Activated gamma-delta T cell treated with Interleukin-2 at 50 U/mL for 16 hours (primary cell): ENCODE results near the gene ADAM33.

ENCODE experiments used
- DNase-seq: peaks from one replicate; pipeline ENCODE4 v3.0.0-alpha.2; 2020

ADAM33 gene

GRCh38 chr20:3686867-3687321, 5.1 kb upstream of the ADAM33 start:
- no peak for DNase-seq

GRCh38 chr20:3686421-3686820, 4.6 kb upstream of the ADAM33 start:
- no peak for DNase-seq

GRCh38 chr20:3685341-3685740, 3.5 kb upstream of the ADAM33 start:
- no peak for DNase-seq

- DNase-seq, result no peak
These were observed 369 bp downstream of the ADAM33 start for GRCh38 chr20:3681352-3681930.

- DNase-seq, result no peak
These were observed 984 bp downstream of the ADAM33 start for GRCh38 chr20:3680701-3681351.

GRCh38 chr20:3679749-3680700, 1.8 kb downstream of the ADAM33 start:
- DNase-seq, result no peak

GRCh38 chr20:3678856-3679720, 2.7 kb downstream of the ADAM33 start:
- no peak for DNase-seq

GRCh38 chr20:3678198-3678597, 3.6 kb downstream of the ADAM33 start:
- no peak for DNase-seq

- no peak for DNase-seq
These were observed 4.1 kb downstream of the ADAM33 start for GRCh38 chr20:3677733-3678132.

GRCh38 chr20:3674995-3675900, 6.6 kb downstream of the ADAM33 start:
- no peak for DNase-seq

- no peak for DNase-seq
These were observed 7.4 kb downstream of the ADAM33 start for GRCh38 chr20:3674447-3674846.

GRCh38 chr20:3673221-3674070, 8.4 kb downstream of the ADAM33 start:
- no peak for DNase-seq

- no peak for DNase-seq
These were observed 9.2 kb downstream of the ADAM33 start for GRCh38 chr20:3672547-3673171.

GRCh38 chr20:3671986-3672546, 9.7 kb downstream of the ADAM33 start:
- DNase-seq, result no peak

- no peak for DNase-seq
These were observed 10.9 kb downstream of the ADAM33 start for GRCh38 chr20:3670945-3671344.

GRCh38 chr20:3670511-3670910, 11.3 kb downstream of the ADAM33 start:
- DNase-seq, result no peak

GRCh38 chr20:3669710-3670367, 12.0 kb downstream of the ADAM33 start:
- DNase-seq, result no peak

GRCh38 chr20:3667434-3668037, 14.3 kb downstream of the ADAM33 start:
- DNase-seq, result no peak

- DNase-seq, result no peak
These were observed 18.0 kb downstream of the ADAM33 start for GRCh38 chr20:3663858-3664257.
